GM21528 (cell line): ENCODE data around the gene SCGB1A1.
"Not testable (repeated sequence)": the region's sequence is repeated elsewhere in the genome, so short reads cannot be mapped to it uniquely, and the experiment has no call there.

Experiments
- ATAC-seq: cut with Tn5 transposase; IDR thresholded peaks from one replicate; pipeline ENCODE4 v1.9.1; 2021; ENCODE audit warnings: mild to moderate bottlenecking, moderate library complexity; ENCODE audit not compliant: unreplicated experiment, low FRiP score

The SCGB1A1 gene

GRCh38 chr11:62418733-62419132 lies at the start of gene SCGB1A1:
TSS of gene SCGB1A1 (plus strand) at chr11:62419033. CDS start at chr11:62419096, 63 bp downstream.
- no peak for ATAC-seq

- ATAC-seq = no peak
Measured at GRCh38 chr11:62370743-62371440, 47.9 kb upstream of the SCGB1A1 start.

DNA sequence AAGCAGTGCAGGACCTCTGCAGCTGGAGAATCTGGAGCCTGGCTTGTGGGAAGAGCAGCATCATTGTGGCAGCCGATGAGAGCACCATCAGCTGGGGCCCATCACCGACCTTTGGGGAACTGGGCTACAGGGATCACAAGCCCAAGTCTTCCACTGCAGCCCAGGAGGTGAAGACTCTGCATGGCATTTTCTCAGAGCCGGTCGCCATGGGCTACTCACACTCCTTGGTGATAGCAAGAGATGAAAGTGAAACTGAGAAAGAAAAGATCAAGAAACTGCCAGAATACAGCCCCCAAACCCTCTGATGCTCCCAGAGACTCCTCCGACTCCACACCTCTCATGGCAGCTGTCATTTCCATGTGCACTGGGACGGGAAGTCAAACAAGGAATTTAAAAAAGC lies 46.0 kb upstream of the SCGB1A1 start:
- no peak for ATAC-seq

DNA sequence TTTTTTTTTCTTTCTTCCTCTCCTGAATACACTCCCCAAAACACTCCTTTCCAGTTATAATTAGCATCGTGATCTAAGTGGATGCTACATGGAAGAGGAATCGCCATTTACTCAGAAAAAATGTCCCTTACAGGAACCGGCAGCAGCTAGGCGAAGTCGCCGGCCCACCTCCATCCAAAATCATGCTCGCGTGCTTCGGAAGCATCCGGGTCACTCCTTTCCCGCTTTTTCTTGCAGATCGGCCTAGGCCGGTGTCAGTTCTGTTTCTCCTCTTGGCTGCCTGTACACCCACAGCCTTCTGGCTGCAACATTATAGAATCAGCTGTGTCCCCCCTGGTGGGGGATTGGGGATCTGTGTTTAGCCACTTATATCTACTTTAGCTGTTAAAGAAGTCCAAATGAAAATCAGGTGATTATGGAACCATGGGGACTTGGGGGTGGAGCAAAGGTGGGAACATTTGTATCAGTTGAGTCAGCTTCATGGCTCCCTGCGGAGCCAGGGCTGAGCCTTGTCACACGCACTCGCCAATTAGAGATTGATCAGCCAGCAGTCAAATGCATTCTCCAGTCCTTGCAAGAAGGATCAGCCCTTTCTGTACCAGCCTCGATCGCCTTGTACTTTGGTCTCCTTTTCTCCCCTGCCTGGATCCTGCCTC lies 45.2 kb upstream of the SCGB1A1 start:
- ATAC-seq = no peak

- no peak for ATAC-seq
Measured at GRCh38 chr11:62374801-62375200, 44.0 kb upstream of the SCGB1A1 start.

DNA sequence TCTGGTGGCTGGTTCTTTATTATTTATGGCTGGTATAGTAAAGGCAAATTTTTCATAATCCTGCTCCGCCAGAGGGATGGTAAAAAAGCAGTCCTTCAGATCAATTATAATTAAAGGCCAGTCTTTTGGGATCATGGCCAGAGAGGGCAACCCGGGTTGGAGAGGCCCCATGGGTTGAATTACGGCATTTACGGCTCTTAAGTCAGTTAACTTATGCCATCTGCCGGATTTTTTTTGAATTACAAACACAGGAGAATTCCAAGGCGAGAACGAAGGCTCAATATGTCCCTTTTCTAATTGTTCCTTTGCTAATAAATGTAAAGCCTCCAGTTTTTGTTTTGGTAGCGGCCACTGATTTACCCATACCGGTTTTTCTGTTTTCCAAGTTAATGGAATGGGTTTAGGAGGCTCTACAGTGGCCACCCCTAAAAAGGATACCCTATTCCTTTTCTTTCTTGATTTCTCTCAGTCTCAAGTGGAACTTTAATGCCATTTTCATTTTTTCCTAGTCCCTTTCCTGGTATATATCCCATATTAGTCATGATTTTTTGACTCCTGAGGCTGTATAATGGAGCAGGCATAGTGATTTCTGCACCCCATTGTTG lies 40.3 kb upstream of the SCGB1A1 start:
- not testable (repeated sequence) for ATAC-seq

DNA sequence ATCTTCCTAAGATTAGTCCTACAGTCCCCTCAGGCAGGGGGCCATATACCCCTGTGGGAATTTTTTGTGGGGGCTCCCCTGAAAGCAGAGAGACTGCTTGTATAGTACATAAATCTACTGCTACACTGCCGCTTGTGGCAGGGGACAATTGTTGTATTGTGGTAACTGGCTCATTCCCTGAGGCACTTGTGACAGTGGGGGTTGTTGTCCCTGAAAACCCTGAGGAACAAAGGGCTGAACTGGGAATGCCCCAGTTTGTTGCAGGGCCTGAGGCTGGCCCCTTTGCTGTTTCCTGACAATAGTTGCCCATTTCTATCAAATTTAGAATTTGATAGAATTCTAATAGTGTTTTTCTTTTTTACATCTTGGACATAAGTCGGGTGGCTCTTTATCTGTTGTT lies 39.2 kb upstream of the SCGB1A1 start:
- ATAC-seq = not testable (repeated sequence)

- not testable (repeated sequence) for ATAC-seq
Measured at GRCh38 chr11:62380821-62381245, 38.0 kb upstream of the SCGB1A1 start.

DNA sequence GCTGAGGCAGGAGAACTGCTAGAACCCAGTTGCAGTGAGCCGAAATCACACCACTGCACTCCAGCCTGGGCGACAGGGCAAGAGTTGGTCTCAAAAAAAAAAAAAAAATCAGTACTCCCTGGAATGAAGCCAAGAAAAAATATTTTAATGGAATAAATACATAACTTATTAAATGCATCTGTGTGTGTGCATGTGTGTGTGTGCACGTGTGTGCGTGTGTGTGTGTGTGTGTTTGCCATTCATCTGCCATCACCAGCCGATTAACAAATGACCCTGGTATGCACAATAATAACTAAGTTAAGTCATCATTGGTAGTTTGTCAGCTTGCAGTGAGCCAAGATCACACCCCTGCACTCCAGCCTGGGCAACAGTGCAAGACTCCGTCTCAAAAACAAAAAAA lies 35.0 kb upstream of the SCGB1A1 start:
- ATAC-seq = no peak

DNA sequence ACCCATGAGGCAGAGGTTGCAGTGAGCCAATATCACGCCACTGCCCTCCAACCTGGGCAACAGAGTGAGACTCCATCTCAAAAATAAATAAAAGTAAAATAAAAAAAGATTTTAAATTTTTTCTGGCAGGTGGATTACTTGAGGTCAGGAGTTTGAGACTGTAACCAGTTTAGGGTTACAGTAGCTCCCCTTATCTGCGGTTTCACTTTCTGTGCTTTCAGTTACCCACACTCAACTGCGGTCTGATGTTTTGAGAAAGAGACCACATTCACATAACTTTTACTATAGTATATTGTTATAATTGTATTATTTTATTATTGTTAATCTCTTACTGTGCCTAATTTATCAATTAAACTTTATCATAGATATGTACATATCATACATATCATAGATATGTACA lies 32.8 kb upstream of the SCGB1A1 start:
- ATAC-seq = not testable (repeated sequence)

GRCh38 chr11:62387381-62387780 lies 31.5 kb upstream of the SCGB1A1 start:
- ATAC-seq = no peak

GRCh38 chr11:62388999-62389398 lies 29.8 kb upstream of the SCGB1A1 start:
- no peak for ATAC-seq

- ATAC-seq = no peak
Measured at GRCh38 chr11:62390237-62390636, 28.6 kb upstream of the SCGB1A1 start.

DNA sequence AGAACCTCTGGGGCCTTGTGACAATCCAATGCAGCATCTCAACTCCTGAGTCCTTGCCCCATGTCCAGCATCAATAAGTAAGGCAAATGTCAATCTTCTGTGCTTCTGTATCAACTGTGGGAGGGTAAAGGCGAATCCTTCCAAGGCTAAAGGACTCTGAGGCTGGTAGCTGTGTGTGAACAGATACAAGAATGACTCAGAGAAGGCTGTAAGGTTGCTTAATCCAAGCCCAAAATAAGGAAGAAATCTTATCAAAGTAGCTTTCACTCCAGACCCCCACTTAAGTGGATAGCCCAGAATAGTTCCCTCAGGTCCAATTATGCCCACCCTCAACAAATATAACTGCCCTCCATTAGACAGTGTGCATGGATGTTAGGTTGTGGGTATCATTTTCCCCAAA lies 28.1 kb upstream of the SCGB1A1 start:
- no peak for ATAC-seq

- ATAC-seq = no peak
Measured at GRCh38 chr11:62391642-62392425, 27.0 kb upstream of the SCGB1A1 start.

- no peak for ATAC-seq
Measured at GRCh38 chr11:62392506-62392905, 26.3 kb upstream of the SCGB1A1 start.

- ATAC-seq = no peak
Measured at GRCh38 chr11:62393061-62393611, 25.7 kb upstream of the SCGB1A1 start.

GRCh38 chr11:62393735-62394134 lies 25.1 kb upstream of the SCGB1A1 start:
- no peak for ATAC-seq

DNA sequence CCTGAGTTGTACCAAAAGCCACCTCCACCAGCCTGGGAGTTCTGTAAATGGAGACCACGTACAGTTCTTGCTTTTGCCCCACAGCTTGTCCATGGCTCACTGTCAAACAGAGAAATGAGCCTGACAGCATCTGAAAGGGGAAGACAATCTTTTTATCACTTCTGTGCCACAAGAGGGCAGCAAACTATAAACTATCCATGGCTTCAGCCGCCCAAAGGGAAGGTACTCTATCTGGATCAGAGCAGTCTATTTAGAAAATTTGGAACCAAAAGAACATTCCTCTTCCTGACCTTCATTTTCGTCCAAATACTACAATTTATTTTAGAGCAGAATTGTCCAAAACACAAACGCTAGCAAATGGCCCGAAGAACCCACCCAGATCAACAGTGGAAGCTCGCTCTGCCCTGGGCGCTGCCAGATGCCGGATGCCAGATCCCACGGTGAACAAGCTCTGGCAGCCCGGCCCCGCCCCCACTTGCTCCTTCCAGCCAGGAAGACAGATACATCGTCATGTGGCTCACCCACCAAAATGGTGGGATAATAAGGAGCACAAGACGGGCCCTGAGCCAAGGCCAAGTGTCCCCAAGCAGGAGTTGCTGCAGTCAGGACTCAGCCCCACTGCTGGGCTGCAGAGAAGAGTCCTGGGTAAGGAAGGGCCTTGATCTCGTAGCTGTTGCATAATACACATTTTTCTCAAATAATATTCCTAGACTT lies 23.9 kb upstream of the SCGB1A1 start:
- ATAC-seq = no peak
